Skeletal muscle satellite cell (primary cell): Measurements from ENCODE around the gene TFDP2.
A peak's percentile ranks its signal among the peaks of the same experiment; 100 is the strongest.

ENCODE experiments used
- H3K27me3 ChIP-seq: 2 replicates; pipeline ENCODE4 v1.7.0; 2013; ENCODE audit warnings: low read length; ENCODE audit not compliant: control insufficient read depth, insufficient read depth
- H3K36me3 ChIP-seq: 2 replicates; pipeline ENCODE4 v1.7.0; 2013; ENCODE audit warnings: mild to moderate bottlenecking, control low read depth, low read length; ENCODE audit not compliant: insufficient read depth
- H3K4me1 ChIP-seq: 2 replicates; pipeline ENCODE4 v1.7.0; 2013; ENCODE audit warnings: low read length; ENCODE audit not compliant: control insufficient read depth, insufficient read depth
- H3K4me2 ChIP-seq: 2 replicates; pipeline ENCODE4 v1.7.0; 2013; ENCODE audit warnings: mild to moderate bottlenecking, low read length
- H3K4me3 ChIP-seq: 2 replicates; pipeline ENCODE4 v1.7.0; 2013; ENCODE audit warnings: low read length
- H3K9ac ChIP-seq: 2 replicates; pipeline ENCODE4 v1.7.0; 2013; ENCODE audit warnings: mild to moderate bottlenecking, low read depth, low read length, moderate library complexity
- H3K9me3 ChIP-seq: replicated peaks from 2 replicates; pipeline ENCODE4 v1.7.0; 2013; ENCODE audit warnings: mild to moderate bottlenecking, control low read depth, low read length

TFDP2 gene

GRCh38 chr3:142029791-142030190 lies 119.6 kb downstream of the TFDP2 start:
- peaks cover 7% of the 10 kb centered on the region for H3K4me1 ChIP-seq
- H3K36me3 ChIP-seq, result no peaks in the 10 kb centered on the region
- no peaks in the 10 kb centered on the region for H3K27me3 ChIP-seq
- H3K4me3 ChIP-seq, result no peak overlapping the region
- no peak overlapping the region for H3K4me2 ChIP-seq
- no peaks in the 10 kb centered on the region for H3K9me3 ChIP-seq
- no peak overlapping the region for H3K9ac ChIP-seq

GRCh38 chr3:142029052-142029642 lies 120.2 kb downstream of the TFDP2 start:
- Histone ChIP-seq H3K27me3 (no peaks in the 10 kb centered on the region), H3K4me2 (peak overlapping the region; percentile 14), H3K9me3 (no peaks in the 10 kb centered on the region), H3K9ac (no peak overlapping the region), H3K4me3 (no peak overlapping the region), H3K36me3 (no peaks in the 10 kb centered on the region), H3K4me1 (peaks cover 7% of the 10 kb centered on the region)

GRCh38 chr3:142028243-142028777 lies 121.0 kb downstream of the TFDP2 start:
- H3K4me1 ChIP-seq, result peaks cover 7% of the 10 kb centered on the region
- no peaks in the 10 kb centered on the region for H3K9me3 ChIP-seq
- H3K4me2 ChIP-seq, result peak overlapping the region; percentile 80
- no peaks in the 10 kb centered on the region for H3K36me3 ChIP-seq
- H3K4me3 ChIP-seq, result peak overlapping the region; percentile 75
- no peaks in the 10 kb centered on the region for H3K27me3 ChIP-seq
- H3K9ac ChIP-seq, result peak overlapping the region; percentile 19

GRCh38 chr3:142027735-142028134 lies 121.6 kb downstream of the TFDP2 start:
- H3K4me1 ChIP-seq, result peaks cover 7% of the 10 kb centered on the region
- H3K27me3 ChIP-seq, result no peaks in the 10 kb centered on the region
- no peaks in the 10 kb centered on the region for H3K9me3 ChIP-seq
- peak overlapping the region; percentile 19 for H3K9ac ChIP-seq
- H3K36me3 ChIP-seq, result no peaks in the 10 kb centered on the region
- peak overlapping the region; percentile 75 for H3K4me3 ChIP-seq
- peak overlapping the region; percentile 80 for H3K4me2 ChIP-seq

- H3K36me3 ChIP-seq, result no peaks in the 10 kb centered on the region
- H3K4me3 ChIP-seq, result peak overlapping the region; percentile 75
- no peaks in the 10 kb centered on the region for H3K9me3 ChIP-seq
- H3K4me1 ChIP-seq, result peaks cover 7% of the 10 kb centered on the region
- H3K4me2 ChIP-seq, result peak overlapping the region; percentile 80
- no peaks in the 10 kb centered on the region for H3K27me3 ChIP-seq
- peak overlapping the region; percentile 19 for H3K9ac ChIP-seq
These were observed 122.0 kb downstream of the TFDP2 start for GRCh38 chr3:142027300-142027699.

GRCh38 chr3:142026333-142026732 lies 123.0 kb downstream of the TFDP2 start:
- Histone ChIP-seq H3K9me3 (no peaks in the 10 kb centered on the region), H3K4me3 (no peak overlapping the region), H3K4me2 (peak overlapping the region; percentile 80), H3K27me3 (no peaks in the 10 kb centered on the region), H3K4me1 (peaks cover 7% of the 10 kb centered on the region), H3K9ac (no peak overlapping the region), H3K36me3 (no peaks in the 10 kb centered on the region)

- Histone ChIP-seq H3K36me3 (no peaks in the 10 kb centered on the region), H3K9ac (no peak overlapping the region), H3K4me2 (no peak overlapping the region), H3K4me3 (no peak overlapping the region), H3K27me3 (no peaks in the 10 kb centered on the region), H3K4me1 (peaks cover 11% of the 10 kb centered on the region), H3K9me3 (no peaks in the 10 kb centered on the region)
These were observed 127.0 kb downstream of the TFDP2 start for GRCh38 chr3:142022381-142022780.

GRCh38 chr3:142021127-142021526 lies 128.2 kb downstream of the TFDP2 start:
- H3K4me1 ChIP-seq, result peaks cover 4% of the 10 kb centered on the region
- H3K4me3 ChIP-seq, result no peak overlapping the region
- H3K4me2 ChIP-seq, result no peak overlapping the region
- H3K9ac ChIP-seq, result no peak overlapping the region
- no peaks in the 10 kb centered on the region for H3K27me3 ChIP-seq
- no peaks in the 10 kb centered on the region for H3K9me3 ChIP-seq
- no peaks in the 10 kb centered on the region for H3K36me3 ChIP-seq

GRCh38 chr3:142019794-142020320 lies 129.5 kb downstream of the TFDP2 start:
- H3K9ac ChIP-seq, result no peak overlapping the region
- H3K36me3 ChIP-seq, result no peaks in the 10 kb centered on the region
- H3K4me1 ChIP-seq, result peaks cover 4% of the 10 kb centered on the region

GRCh38 chr3:142013993-142014392 lies 135.4 kb downstream of the TFDP2 start:
- Histone ChIP-seq H3K9me3 (no peaks in the 10 kb centered on the region), H3K4me3 (no peak overlapping the region), H3K36me3 (no peaks in the 10 kb centered on the region), H3K4me1 (no peaks in the 10 kb centered on the region), H3K4me2 (no peak overlapping the region), H3K9ac (no peak overlapping the region), H3K27me3 (no peaks in the 10 kb centered on the region)

More at GRCh38 chr3:142019794-142020320, 129.5 kb downstream of the TFDP2 start:
- H3K4me3 ChIP-seq, result no peak overlapping the region
- H3K9me3 ChIP-seq, result no peaks in the 10 kb centered on the region
- H3K27me3 ChIP-seq, result no peaks in the 10 kb centered on the region
- H3K4me2 ChIP-seq, result no peak overlapping the region

GRCh38 chr3:142013326-142013980 lies 135.9 kb downstream of the TFDP2 start:
- no peak overlapping the region for H3K4me3 ChIP-seq
- no peaks in the 10 kb centered on the region for H3K27me3 ChIP-seq
- H3K9ac ChIP-seq, result no peak overlapping the region
- H3K9me3 ChIP-seq, result no peaks in the 10 kb centered on the region
- no peaks in the 10 kb centered on the region for H3K4me1 ChIP-seq
- H3K4me2 ChIP-seq, result no peak overlapping the region
- H3K36me3 ChIP-seq, result no peaks in the 10 kb centered on the region
